ENCODE data around the gene THSD7A.

The THSD7A gene

DNA sequence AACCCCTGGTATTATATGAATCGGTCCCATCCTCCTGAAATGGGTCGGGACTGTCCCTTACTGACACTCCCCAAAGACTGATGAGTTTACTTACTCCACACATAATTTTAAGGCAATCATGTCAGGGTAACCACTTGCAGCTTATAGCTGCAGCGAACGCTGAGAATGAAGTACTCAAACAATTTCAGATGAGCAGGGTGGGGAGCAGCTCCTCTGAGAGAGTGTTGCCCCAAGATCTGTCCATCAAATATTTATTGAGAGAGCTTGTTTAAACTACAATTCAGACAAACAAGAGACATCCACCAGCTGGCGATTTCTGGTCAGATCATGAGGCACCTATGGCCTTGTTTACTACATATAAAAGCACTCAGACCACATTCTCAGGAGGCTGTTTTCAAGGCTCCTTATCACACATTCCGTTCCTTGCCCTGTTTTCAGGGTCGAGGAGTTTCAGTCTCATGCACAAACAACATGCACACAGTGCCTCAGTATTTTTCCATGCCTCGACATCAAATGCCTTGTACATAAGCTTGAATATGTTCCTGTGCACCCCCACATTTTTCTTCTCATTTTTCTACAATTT is 80.1 kb downstream of the THSD7A start:
- DNase-seq (ENCODE audit: low read depth) = no peak

DNA sequence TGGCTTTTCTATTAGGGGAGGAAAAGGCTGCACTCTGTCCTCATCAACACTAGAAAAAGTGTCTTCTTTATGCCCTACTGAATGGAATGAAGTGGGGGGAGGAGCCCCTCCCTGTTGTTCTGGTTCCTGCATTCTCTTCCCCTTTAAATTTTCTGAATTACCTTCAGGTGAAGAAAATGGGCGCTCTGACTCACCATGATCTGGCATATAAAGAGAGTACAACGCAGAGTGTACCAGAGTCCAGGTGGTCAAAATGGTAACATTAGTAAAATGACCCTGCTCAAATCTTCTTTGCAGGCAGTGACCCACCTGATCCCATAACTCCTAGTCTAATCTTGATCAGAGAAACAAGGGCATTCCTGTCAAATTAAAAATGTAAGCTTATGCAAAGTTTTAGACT is 80.7 kb downstream of the THSD7A start:
- no peak for DNase-seq (ENCODE audit: low read depth)

DNA sequence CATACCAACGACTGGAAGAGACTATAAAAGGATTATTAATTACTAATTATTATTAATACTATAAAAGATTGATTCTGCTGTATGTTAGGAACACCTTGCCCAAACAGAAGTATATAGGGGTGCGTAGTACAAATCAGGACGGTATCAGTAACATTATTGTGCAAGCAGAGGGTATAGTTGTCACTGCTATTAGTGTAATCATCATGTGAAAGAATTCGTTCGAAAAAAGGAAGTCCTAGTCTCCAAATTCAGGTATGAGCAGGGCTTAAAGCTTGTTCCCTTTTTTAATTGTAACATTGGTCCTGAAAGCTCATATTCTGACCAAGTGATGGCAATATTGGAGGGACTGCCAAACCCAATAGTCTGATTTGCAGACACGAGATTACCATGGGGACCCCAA is 81.8 kb downstream of the THSD7A start:
- DNase-seq (ENCODE audit: low read depth) = no peak

DNA sequence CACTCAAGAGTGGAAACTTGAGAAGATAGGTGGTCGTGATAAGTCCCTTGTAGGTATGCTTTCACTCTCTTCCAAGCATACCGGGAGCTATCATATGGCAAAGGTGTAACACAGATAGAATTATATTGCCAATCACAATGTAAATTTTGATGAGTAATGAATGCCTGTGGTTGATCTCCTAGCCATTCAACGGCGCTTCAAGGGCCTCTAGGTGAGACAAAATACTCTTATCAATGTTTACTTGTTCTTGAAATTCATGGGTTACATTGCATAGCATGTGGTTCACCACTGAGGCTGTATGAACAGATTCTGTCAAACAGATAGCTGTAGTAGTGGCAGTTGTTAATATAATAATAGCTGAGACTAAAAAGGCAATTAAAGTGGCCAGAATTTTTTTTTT is 82.4 kb downstream of the THSD7A start:
- DNase-seq (ENCODE audit: low read depth) = no peak

DNA sequence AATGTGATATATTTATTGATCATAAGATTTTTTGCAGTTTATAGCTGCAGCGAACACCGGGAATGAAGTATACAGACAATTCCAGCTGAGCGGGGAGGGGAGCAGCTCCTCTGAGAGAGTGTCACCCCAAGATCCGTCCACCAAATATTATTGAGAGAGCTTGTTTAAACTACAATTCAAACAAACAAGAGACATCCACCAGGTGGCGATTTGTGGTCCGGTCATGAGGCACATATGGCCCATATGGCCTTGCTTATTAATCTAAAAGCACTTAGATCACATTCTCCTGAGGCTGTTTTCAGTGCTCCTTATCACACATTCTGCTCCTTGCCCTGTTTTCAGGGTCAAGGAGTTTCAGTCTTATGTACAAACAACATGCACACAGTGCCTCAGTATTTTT is 83.1 kb downstream of the THSD7A start:
- DNase-seq (ENCODE audit: low read depth) = no peak

DNA sequence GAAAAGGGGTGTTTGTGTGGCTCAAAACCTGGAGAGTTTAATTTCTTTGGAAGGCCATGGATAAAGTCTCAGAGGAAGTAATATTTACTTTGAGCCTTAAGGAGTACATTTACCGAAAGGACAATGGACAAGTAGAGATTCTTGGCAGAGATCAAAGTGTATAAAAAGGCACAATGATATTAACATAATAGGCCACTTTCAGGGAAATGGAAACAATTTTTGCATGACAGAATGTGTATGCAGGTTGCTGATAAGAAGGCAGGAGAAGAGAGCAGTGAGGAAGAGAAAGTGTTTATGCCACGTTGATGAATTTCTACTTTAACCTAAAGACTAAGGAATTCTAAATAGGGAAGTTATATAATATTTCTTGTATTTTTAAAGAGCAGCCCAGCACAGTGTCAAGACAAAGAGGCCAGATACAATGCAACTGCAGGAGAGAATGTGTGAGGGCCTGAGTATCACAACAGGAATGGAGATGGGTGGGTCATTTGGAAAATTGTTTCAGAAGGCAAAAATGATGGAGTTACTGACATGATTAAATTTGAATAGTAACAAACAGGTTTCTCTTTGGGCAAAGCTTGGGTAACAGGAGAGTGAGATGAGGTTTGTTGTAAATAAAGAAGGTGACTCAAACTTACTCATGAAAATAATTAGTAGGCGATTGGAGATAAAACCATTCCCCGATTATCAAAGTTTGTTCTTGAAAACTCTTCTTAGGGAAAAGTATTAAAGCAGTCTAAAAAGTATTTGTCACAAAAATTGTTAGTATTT is 84.1 kb downstream of the THSD7A start:
- no peak for DNase-seq (ENCODE audit: low read depth)

DNA sequence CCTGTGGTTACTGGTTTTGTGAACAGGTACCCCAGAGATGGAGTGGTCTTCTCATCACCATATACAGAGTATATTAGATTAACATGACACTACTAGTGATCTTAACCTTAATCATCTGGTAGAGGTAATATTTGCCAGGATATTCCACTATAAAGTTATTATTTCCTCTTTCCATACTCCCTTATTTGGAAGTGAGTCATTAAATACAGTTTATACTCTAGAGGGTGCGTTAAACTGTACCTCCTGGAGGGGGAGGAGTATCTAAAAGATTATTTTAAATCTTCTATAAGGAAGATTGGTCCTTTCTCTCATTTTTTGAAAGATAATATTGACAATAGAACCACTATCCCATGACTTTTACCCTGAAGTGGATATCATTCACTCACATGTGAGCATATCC is 85.4 kb downstream of the THSD7A start:
- DNase-seq (ENCODE audit: low read depth) = no peak

DNA sequence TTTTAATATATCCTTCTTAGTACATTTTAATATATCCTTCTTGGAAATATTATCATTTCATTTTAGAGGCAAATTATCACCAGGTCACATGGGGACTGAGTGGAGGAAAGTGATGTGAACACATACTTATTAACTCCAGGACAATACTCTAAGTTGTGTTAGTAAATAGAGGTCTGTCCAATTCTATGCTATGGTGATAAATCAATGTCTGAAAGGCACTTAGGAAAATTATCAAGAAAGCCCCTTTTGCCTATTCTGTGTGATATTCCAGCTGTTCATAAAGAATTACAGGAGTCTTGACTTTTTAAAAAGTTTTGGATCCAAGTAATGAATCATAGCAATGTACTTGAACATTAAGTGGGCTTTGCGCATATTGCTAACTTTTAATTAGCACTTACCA is 88.5 kb downstream of the THSD7A start:
- no peak for DNase-seq (ENCODE audit: low read depth)

DNA sequence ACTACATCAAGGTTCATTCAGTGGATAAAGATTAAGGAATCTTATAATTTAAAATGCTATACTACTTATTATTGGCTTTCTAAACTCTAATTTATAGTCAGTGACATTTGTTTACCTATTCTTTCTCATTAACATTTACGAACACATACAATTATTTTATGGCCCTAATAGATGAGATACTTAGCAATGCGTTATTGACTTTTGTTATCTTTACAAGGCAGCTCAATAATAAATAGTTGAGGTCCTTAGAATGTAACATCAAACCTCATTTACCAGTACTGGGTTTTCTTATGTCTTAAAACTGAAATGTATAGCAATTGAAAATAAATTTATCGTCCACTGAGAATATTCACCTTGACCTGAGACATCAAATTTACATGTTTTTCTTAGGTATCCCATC is 89.0 kb downstream of the THSD7A start:
- DNase-seq (ENCODE audit: low read depth) = no peak

DNA sequence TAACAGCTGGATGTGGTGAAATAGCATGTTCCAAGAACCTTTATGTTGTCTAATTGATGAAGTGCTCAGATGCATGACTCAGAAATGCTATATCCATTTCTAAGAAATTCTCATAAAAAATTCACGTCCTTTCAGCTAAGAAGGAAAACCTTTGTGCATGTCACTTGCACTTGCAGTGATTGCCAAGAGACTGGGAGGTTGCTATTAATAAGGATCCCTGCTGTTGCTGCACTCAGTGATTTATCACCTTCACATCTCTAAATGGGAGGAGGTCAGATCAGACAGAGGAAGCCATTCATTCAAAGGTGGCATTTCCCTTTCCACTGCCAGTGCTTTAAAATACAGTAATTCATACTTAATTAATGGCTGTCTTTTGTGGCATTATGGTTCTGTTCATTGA is 89.5 kb downstream of the THSD7A start:
- DNase-seq (ENCODE audit: low read depth) = no peak

DNA sequence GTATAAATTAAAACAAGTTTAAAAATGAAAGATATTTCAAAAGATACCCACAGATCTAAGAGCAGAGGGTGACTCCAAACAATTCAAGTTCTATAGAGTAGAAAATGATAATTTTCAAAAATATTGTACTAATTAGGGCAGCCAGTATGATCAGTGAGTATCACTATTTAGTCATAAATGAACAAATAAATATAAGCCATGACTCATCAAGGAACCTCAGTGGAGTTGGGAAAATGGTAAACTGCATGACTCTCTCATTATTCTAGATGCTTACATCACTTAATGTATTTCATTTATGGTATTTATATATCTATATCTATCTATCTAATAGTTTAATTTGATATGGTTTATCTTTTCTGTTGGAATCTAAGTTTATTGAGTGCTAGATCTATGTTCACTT is 94.3 kb downstream of the THSD7A start:
- no peak for DNase-seq (ENCODE audit: low read depth)

DNA sequence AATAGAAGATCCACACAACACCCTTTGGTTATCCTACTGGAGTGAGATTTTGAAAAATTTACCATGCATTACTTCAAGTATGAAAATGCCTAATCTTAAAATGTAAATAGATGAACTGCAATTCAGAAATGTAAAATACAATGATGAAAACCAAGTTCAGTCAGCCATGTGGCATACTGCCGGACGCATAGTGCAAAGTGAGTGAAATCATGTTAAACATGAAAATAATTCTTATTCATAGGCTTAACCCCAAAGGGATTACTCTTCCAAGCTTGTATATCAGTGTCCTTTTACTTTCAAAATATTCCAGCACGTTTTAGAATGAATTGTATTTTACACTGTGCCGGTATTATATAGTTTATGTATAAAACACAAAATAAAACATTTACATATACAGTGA is 99.8 kb downstream of the THSD7A start:
- no peak for DNase-seq (ENCODE audit: low read depth)

DNA sequence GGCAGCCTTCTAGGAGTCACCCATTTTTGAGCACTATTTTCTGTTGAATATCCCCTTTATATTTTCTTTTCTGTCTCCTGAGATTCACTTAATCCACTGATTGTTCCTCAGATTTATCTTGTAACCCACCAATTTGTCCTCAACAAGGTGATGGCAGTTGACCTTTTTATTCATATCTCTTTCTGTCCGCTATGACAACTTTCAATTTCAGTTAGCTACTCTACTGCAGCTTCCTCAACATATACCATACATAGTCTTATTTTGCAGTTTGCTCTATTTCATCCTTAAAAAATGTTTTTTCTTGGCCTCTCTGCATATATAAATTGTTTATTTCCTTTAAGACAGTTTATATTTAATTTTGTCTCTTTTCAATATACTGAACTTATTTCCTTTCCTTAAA is 101.3 kb downstream of the THSD7A start:
- DNase-seq (ENCODE audit: low read depth) = no peak

DNA sequence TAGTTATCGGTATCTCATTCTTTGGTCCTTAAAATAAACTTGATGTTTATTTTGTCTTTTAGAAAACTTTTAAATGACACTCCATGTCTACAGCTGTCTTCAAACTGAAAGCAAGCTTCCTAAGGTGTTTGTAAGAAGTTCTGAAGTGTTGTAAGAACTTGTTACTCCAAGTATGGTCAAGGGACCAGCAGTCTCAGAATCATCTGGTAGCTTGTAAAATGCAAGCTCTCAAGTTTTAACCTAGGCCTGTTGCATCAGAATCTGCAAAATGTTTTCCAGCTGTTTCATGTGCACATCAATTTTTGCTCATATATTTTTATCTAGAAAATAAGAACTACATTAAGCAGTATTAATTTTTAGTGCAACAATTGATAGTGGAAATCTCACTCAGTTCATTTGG is 104.1 kb downstream of the THSD7A start:
- DNase-seq (ENCODE audit: low read depth) = no peak

DNA sequence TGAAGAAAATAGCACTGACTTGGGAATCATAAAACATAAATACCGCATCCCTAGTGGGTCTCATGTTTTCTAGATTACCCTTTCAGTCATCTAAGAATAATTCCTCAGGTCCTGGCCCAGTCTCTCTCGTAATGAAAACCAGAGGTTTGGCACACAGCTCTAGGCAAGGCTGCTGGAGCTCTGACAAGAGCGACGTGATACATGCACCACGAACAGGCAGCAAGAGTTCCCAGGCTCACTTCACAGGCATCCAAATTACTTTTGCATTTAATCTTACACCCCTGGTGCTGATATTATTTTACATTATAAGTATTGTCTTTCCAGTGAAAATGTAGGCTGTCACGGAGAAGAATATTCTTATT is 105.2 kb downstream of the THSD7A start:
- DNase-seq (ENCODE audit: low read depth) = no peak

DNA sequence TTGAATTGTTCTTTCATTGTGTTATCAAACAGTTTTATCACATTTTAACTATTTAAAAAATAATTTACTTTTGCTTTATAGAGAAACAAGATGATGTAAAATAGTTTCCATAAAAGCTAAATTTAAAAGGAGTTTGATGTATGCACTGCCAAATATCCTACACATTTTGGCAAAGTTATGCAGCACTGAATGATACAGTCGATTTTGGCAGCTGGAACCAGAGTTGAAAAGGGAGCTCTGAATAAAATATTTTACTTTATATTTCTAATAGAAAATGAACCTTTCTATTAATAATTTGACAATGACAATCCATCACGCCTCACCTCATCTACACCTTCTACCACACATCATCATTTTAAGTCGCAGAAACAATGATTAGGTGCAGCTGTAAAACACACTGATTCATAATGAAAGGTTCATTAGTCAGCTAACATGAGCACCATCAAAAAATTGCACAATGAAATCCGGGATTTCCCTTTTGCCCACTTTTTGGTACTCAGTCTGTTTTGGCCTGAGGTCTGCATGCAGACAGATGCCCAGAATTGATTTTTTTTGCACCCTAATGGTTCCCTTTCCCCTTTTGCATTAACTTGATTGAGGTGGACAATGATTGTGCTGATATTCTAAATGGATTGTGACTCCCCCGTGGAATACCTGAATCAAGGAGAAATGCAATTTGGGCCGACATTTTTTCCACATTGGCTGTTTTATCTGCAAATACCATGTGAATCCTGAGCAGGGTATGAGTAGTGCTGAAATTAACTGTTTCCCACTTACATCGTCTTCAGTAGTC is 105.8 kb downstream of the THSD7A start:
- DNase-seq (ENCODE audit: low read depth) = no peak

DNA sequence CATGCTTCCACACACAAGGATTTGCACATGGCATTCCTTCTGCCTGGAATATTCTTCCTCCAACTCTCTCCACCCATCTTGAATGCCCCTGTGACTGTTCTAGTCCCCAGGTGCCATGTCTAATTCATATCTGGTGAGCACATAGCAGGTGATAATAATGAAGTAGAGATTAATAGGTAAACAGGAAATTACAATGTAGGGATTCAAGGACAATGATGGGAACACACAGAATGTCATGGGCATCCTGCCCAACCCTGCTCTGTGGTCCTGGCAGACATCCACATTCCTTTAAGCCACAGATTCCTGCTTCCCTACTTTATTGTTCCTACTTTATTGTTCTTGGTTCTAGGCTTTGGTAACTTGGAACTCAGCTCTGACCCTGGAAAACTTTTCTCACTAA is 115.8 kb downstream of the THSD7A start:
- DNase-seq (ENCODE audit: low read depth) = no peak

DNA sequence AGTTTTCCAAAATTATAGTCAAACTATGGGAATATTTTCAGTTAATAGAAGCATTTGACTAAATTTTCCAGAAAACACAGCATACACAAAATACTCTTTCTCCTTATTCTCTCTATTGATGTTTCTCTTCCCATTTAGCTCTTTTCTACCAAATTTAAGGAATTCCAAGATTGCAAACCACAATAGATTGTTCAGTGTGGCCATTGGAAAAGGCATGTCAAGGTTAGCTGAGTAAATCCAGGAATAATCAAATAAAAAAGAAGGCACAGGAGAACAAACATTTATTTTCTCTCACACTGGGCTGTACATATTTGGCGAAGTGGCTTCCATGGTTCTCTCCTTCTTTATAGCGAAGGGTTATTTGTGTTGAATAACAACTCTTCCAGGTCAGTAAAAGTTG is 117.3 kb downstream of the THSD7A start:
- no peak for DNase-seq (ENCODE audit: low read depth)

DNA sequence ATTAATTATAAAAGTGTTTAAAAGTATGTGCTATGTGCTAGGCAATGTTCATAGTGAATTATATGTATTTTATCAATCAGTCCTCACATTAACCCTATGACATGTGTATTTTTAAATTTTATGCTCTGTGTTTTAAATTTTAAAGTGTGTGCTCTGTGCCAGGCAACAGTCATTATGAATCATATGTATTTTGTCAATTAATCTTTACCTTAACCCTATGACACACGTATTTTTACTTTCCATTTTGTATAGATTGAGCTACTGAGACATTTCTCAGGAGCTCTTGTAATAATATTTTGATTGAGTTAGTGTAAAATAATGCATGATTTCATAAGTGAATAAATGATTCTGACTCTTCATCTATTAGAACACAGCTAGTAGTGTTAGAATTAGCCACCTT is 117.8 kb downstream of the THSD7A start:
- DNase-seq (ENCODE audit: low read depth) = no peak

DNA sequence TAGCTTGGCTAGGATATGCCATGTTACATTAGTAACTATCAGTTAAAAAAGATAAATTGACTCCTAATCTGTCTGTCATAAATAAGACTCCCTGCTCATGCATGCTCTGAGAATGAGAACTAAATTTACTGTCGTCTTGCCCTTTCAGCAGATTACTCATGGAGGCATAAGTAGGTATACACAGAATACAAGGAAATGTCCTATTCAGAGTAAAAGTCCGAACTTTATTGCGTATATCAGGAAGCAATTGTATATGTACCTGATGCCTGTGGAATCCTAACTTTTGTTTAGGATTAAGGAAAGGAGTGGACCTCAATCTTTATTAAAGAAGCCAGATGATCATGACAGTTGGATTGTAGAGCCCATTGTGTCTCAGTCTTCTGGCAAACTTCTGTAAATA is 118.6 kb downstream of the THSD7A start:
- DNase-seq (ENCODE audit: low read depth) = no peak

DNA sequence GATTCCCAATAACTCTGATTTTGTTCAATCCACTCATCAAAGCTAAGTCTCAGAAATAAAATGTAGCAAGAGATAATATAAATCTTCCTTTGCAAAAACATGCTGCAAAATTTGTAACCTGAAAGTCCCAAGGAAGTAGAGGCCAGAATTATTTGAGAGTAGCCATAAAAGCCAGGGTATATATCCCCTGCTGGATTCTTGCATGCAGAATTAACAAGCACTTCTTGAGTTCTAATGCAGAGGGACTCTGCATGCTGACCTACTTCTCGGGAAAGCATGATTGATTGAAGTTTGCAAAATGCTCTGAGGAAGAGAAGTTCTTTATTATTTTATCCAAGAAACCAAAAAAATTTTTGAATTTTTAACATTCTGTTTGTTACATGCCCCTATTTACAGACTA is 121.6 kb downstream of the THSD7A start:
- DNase-seq (ENCODE audit: low read depth) = no peak

DNA sequence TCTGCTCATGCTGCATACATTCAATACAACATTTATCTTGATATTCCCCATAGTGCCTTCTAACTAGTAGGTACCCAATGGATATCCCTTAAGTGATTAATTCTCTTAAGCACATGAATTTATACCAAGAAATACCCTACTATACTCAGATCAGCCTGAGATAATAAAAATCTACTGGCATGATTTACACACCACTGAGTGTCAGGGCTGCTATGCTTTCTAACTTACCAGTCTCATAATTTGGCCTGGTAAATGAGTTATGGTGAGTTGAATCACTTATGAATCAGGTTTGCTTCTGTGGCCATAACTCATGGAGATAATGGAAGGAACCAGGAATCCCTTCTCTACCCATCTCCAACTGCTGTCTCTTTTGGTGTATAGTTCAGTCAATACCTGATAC is 122.8 kb downstream of the THSD7A start:
- no peak for DNase-seq (ENCODE audit: low read depth)

DNA sequence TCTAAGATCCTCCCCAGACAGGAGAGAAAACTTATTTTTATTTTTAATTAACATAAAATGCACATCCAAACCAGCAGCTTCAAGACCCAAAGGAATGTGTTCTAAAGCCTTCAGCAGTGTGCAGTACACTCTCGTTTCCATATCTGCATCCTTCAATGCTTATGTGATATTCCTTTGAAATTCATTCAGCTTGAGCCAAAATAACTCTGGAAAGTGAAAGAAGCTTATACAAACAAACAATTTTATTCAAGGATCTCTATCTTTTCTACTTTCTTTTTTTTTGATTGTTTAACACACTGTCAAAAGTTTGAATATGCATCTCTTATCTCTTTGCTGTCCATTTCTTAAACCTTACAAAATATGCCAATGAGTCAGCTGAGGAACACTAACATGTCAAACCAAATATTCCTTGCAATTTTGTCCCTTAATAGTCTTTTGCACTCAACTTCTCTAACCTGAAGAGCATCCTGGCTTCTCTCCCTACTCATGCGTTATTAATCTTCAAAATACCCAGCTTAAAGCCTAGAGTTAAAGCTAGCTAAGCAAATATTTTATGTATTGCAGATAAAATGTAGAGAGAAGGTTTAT is 124.3 kb downstream of the THSD7A start:
- no peak for DNase-seq (ENCODE audit: low read depth)

Data from HS-27A (cell line).